ENCODE measurements around the gene IQCM.

DNA sequence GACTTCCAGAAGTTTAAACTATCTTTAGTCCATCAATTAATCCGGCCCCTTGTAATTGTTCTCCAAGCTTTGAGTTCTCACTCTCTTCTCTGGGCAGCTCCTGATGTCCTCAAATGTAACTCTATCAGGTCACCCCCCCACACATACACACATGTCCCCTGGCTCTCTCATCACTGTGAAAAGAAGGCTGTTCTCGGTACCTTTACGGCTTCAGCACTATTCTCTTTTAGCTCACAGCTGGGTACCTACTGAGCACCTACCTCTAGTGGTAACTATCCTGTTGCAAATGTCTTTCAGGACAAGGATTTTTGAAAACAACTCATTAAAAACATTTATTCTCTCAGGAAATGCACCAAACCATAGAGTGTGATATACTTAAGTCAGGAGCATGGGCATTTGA, 115.4 kb downstream of the IQCM start:
- TF ChIP-seq, protein P1, sequence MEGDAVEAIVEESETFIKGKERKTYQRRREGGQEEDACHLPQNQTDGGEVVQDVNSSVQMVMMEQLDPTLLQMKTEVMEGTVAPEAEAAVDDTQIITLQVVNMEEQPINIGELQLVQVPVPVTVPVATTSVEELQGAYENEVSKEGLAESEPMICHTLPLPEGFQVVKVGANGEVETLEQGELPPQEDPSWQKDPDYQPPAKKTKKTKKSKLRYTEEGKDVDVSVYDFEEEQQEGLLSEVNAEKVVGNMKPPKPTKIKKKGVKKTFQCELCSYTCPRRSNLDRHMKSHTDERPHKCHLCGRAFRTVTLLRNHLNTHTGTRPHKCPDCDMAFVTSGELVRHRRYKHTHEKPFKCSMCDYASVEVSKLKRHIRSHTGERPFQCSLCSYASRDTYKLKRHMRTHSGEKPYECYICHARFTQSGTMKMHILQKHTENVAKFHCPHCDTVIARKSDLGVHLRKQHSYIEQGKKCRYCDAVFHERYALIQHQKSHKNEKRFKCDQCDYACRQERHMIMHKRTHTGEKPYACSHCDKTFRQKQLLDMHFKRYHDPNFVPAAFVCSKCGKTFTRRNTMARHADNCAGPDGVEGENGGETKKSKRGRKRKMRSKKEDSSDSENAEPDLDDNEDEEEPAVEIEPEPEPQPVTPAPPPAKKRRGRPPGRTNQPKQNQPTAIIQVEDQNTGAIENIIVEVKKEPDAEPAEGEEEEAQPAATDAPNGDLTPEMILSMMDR (IDR thresholded peaks at IDR 0.05), result no peak
- TF ChIP-seq POLR2A (IDR thresholded peaks at IDR 0.05), result no peak
